ACHN (cell line): ENCODE measurements around the gene NALCN.

ENCODE experiments used
- DNase-seq: peaks from one replicate; pipeline ENCODE4 v3.0.0-alpha.2; 2015
- in situ Hi-C: cut with HindIII; loops from 2 replicates; pipeline ENCODE4 v1.10.0; 2017; ENCODE audit warnings: low sequenced_read_pairs, low pct_ligation_motif_present, low pct_unique_long_range_greater_than_20kb

NALCN gene

GRCh38 chr13:101305981-101306411 lies 110.3 kb downstream of the NALCN start:
- no peak for DNase-seq

DNA sequence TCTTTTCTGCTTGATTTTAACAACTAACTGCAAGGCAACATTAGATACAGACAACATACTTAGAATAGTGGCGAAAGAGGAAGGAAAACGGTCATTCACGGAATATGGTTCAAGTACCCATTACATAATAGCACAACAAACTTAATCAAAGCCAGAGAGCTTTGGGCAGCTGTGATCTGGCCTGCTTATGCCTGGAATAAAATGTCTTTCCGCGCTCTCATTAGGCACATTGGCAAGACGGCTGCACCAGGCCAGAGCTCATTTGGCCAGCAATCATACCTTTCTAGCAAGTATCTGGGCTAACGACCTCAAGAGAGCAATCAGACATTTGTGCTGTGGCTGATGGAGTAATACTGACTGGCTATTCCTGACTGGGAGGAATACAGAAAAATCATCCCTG lies 112.8 kb downstream of the NALCN start:
- DNase-seq = no peak
- in situ Hi-C loops = no loop called here

More at GRCh38 chr13:101305981-101306411, 110.3 kb downstream of the NALCN start:
- in situ Hi-C loops = no loop called here

GRCh38 chr13:101301053-101301452 lies 115.3 kb downstream of the NALCN start:
- DNase-seq = no peak
- in situ Hi-C loops = no loop called here

DNA sequence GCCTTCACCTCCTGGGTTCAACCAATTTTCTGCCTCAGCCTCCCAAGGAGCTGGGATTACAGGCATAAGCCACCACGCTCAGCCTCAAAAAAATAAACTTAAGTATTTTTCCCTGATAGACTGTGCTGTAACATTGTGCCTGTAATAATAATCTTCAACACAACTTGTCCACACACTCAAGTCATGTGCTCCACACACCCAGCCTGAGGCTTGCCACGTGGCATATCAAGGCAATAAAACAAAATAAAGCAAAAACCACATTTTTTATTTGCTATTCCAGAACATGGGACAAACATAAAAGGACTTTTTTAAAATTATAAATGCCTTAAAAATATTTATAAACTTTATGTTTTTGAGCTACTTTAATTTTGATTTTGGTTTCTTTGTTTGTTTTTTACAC lies 115.8 kb downstream of the NALCN start:
- in situ Hi-C loops = no loop called here
- DNase-seq = no peak

- in situ Hi-C loops = no loop called here
- DNase-seq = no peak
These were observed 117.8 kb downstream of the NALCN start for GRCh38 chr13:101298517-101298916.

- in situ Hi-C loops = no loop called here
- DNase-seq = no peak
These were observed 118.5 kb downstream of the NALCN start for GRCh38 chr13:101297794-101298193.

- no peak for DNase-seq
- in situ Hi-C loops = no loop called here
These were observed 123.6 kb downstream of the NALCN start for GRCh38 chr13:101292711-101293110.

DNA sequence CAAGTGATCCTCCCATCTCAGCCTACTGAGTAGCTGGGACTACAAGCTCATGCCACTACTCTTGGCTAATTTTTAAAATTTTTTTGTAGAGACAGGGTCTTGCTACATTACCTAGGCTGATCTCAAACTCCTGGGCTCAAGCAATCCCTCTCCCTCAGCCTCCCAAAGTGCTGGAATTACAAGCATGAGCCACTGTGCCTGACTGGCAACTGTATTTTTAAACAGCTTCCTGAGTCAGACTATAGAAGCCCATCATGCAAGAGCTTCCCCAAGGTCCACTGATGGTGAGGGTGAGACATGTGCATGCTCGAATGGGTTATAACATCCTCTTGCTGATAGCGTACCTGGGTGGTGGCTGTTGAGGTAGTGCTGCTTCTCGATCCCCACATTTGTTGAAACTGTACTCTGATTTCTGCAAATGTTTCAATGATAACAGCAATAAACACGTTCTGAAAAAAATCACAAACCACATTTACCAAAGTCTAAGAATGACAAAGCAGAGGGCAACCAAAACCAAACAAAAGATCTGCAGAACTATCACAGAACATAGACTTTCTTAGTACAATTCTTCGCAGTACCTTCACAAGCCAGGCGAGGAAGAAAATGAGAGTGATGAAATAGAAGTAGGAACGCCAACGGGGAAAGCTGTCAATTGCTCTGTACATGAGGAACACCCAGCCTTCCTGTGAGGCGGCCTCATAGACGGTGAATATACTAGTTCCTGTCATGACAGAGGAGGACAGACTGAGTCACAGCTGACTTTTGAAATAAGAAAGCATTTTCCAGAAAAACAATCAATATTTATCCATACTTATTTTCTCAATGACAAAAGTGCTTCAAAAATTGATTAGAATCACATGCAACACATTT lies 124.4 kb downstream of the NALCN start:
- no peak for DNase-seq

GRCh38 chr13:101291206-101291605 lies 125.1 kb downstream of the NALCN start:
- in situ Hi-C loops = no loop called here
- DNase-seq = no peak

More for the DNA sequence above, 124.4 kb downstream of the NALCN start:
- in situ Hi-C loops = no loop called here

DNA sequence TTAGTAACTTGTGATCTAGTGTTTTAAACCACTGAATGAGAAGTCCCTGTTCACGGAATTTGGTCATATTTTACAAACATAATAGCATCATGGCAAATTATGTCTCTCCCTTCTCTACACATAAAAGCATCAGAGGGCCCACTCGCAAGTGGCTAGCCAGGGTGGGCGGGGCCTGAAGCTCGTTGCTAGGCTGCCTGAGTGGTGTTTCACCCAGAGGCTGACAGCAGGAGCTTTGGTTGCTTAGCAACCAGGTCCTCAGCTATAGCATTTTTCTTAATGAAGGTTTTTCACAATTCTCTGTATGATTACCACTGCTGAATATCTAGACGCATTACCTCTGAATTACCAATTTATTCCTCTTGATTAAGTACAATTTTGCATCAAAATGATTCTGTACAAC lies 126.5 kb downstream of the NALCN start:
- DNase-seq = peak; percentile 3
- in situ Hi-C loops = no loop called here

DNA sequence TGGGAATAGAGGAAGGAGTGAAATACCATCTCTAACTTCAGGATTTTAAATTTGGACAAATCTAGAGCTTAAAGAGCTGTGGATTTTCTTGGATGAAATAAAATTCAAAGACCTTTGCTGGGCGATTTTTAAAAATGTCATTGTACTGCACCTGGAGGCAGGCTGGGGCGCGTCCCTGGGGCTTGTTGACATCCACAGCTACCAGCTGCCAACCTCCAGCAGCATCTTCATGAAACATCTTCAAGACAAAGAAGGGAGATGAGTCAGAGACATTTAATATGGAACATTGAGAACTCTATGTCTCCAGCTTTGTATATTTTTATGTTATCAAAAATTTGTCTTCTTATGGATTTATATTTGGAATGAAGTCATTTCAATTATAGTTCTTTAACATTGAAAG lies 132.5 kb downstream of the NALCN start:
- DNase-seq = no peak
- in situ Hi-C loops = no loop called here

DNA sequence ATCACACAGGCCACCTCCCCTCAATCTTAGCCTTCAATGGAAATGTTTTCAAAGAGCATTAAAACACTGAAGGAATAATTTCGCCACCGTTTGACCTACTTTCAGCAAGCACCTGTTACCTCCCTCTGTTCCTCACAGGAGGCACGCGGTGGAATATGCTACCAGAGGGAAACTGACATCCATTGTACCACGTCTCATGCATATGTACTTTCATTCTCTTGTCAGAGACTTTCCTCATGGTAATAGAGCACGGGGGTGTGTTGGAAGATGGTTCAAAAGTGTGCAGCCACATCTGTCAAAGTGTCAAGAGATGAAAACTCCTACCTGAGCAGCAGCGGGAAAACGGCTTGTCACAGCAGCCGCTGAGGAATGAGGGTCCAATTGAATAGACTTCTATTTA lies 143.4 kb downstream of the NALCN start:
- in situ Hi-C loops = no loop called here
- DNase-seq = no peak

GRCh38 chr13:101271681-101272245 lies 144.5 kb downstream of the NALCN start:
- DNase-seq = no peak

GRCh38 chr13:101267656-101268055 lies 148.7 kb downstream of the NALCN start:
- in situ Hi-C loops = no loop called here
- no peak for DNase-seq

More at GRCh38 chr13:101271681-101272245, 144.5 kb downstream of the NALCN start:
- in situ Hi-C loops = no loop called here

GRCh38 chr13:101265934-101266333 lies 150.4 kb downstream of the NALCN start:
- no peak for DNase-seq
- in situ Hi-C loops = no loop called here

DNA sequence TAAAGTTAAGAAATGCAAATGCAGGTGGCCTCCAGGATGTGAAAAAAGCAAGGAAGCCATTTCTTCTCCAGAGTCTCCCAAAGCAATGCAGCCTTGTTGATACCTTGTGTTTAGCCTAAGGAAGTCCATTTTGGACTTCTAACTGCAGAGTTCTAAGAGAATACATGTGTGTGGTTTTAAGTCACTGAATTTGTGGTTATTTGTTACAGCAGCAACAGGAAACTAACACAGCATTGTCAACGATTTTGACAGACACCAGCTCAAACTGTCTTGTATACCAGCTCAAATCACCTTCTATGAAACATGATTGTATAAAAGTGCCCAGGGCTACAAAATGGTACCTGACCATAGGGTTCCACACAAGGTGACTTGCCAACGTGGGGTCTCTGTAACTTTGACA lies 151.4 kb downstream of the NALCN start:
- no peak for DNase-seq
- in situ Hi-C loops = no loop called here

GRCh38 chr13:101262306-101262705 lies 154.0 kb downstream of the NALCN start:
- in situ Hi-C loops = no loop called here
- no peak for DNase-seq

DNA sequence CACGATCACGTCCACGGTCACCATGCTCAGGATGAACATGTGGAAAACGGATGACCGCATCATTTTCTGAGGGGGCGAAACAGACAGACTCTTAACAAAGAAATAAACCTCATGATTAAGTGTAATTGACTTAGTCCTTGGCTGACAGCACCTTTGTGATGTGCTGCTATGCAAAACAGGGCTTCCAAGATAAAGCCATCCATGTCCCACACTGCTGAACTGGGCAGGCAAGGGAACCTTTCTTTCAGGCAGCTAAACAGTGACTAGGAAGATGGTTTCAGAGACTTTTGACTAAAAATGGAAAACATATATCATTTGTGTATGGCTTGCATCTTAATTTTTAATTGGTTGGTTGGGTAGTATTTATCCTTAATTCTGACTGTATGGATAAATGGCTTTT lies 157.8 kb downstream of the NALCN start:
- no peak for DNase-seq
- in situ Hi-C loops = no loop called here

- in situ Hi-C loops = no loop called here
- peak; percentile 65 for DNase-seq
These were observed 158.2 kb downstream of the NALCN start for GRCh38 chr13:101258071-101258470.
